Activated gamma-delta T cell (primary cell): ENCODE measurements around the gene CTSC.

ENCODE experiments used
- DNase-seq: peaks from one replicate; lab custom pipeline; 2025; lab: John Stamatoyannopoulos, UW

CTSC gene

GRCh38 chr11:88318017-88318416 lies 19.5 kb downstream of the CTSC start:
- no peak for DNase-seq

- no peak for DNase-seq
Measured at GRCh38 chr11:88317536-88317935, 20.0 kb downstream of the CTSC start.

GRCh38 chr11:88315981-88316441 lies 21.5 kb downstream of the CTSC start:
- no peak for DNase-seq

GRCh38 chr11:88315015-88315414 lies 22.5 kb downstream of the CTSC start:
- no peak for DNase-seq

- no peak for DNase-seq
Measured at GRCh38 chr11:88313441-88313840, 24.1 kb downstream of the CTSC start.

- DNase-seq = no peak
Measured at GRCh38 chr11:88312628-88313027, 24.9 kb downstream of the CTSC start.

GRCh38 chr11:88310246-88310645 lies 27.3 kb downstream of the CTSC start:
- DNase-seq = no peak

- DNase-seq = no peak
Measured at GRCh38 chr11:88308576-88308975, 29.0 kb downstream of the CTSC start.

- DNase-seq = no peak
Measured at GRCh38 chr11:88307749-88308425, 29.6 kb downstream of the CTSC start.

GRCh38 chr11:88306785-88307184 lies 30.8 kb downstream of the CTSC start:
- no peak for DNase-seq

- DNase-seq = no peak
Measured at GRCh38 chr11:88305430-88305829, 32.1 kb downstream of the CTSC start.

- no peak for DNase-seq
Measured at GRCh38 chr11:88304352-88304751, 33.2 kb downstream of the CTSC start.

GRCh38 chr11:88303037-88303436 lies 34.5 kb downstream of the CTSC start:
- DNase-seq = no peak

GRCh38 chr11:88301488-88302140 lies 35.9 kb downstream of the CTSC start:
- DNase-seq = no peak

GRCh38 chr11:88300888-88301487 lies 36.5 kb downstream of the CTSC start:
- no peak for DNase-seq

- DNase-seq = no peak
Measured at GRCh38 chr11:88297863-88298262, 39.7 kb downstream of the CTSC start.

- no peak for DNase-seq
Measured at GRCh38 chr11:88297421-88297820, 40.1 kb downstream of the CTSC start.

- DNase-seq = no peak
Measured at GRCh38 chr11:88295028-88295427, 42.5 kb downstream of the CTSC start.

GRCh38 chr11:88293931-88294330 lies 43.6 kb downstream of the CTSC start:
- DNase-seq = no peak

- DNase-seq = no peak
Measured at GRCh38 chr11:88292171-88292843, 45.2 kb downstream of the CTSC start.

GRCh38 chr11:88288560-88288959 lies 49.0 kb downstream of the CTSC start:
- DNase-seq = no peak

- no peak for DNase-seq
Measured at GRCh38 chr11:88284336-88285050, 53.0 kb downstream of the CTSC start.
